HuH-7.5 (cell line): Measurements from ENCODE around the gene CD14.
"Not testable (repeated sequence)": the region's sequence is repeated elsewhere in the genome, so short reads cannot be mapped to it uniquely, and the experiment has no call there.

ENCODE experiments used
- DNase-seq: peaks from one replicate; pipeline ENCODE4 v3.0.0; 2011; ENCODE audit warnings: low spot score

Gene CD14

GRCh38 chr5:140595538-140596300 is 37.3 kb downstream of the CD14 start:
- no peak for DNase-seq

- no peak for DNase-seq
Measured at GRCh38 chr5:140594169-140594568, 38.8 kb downstream of the CD14 start.

GRCh38 chr5:140593070-140593469 is 39.9 kb downstream of the CD14 start:
- not testable (repeated sequence) for DNase-seq

- no peak for DNase-seq
Measured at GRCh38 chr5:140591747-140592372, 41.1 kb downstream of the CD14 start.

- no peak for DNase-seq
Measured at GRCh38 chr5:140590861-140591260, 42.1 kb downstream of the CD14 start.

- no peak for DNase-seq
Measured at GRCh38 chr5:140588311-140589070, 44.5 kb downstream of the CD14 start.

- no peak for DNase-seq
Measured at GRCh38 chr5:140587495-140587894, 45.5 kb downstream of the CD14 start.
